ENCODE measurements around the gene ANO7. TPM values are rescaled to one million over a fixed set of nuclear protein-coding genes. Genes with fewer than 3 reads are reported as not detected.
A peak's percentile ranks its signal among the peaks of the same experiment; 100 is the strongest.

The ANO7 gene
- total RNA-seq, 2 experiments from 2014 or later = 0.53 to 1.1 TPM

DNA sequence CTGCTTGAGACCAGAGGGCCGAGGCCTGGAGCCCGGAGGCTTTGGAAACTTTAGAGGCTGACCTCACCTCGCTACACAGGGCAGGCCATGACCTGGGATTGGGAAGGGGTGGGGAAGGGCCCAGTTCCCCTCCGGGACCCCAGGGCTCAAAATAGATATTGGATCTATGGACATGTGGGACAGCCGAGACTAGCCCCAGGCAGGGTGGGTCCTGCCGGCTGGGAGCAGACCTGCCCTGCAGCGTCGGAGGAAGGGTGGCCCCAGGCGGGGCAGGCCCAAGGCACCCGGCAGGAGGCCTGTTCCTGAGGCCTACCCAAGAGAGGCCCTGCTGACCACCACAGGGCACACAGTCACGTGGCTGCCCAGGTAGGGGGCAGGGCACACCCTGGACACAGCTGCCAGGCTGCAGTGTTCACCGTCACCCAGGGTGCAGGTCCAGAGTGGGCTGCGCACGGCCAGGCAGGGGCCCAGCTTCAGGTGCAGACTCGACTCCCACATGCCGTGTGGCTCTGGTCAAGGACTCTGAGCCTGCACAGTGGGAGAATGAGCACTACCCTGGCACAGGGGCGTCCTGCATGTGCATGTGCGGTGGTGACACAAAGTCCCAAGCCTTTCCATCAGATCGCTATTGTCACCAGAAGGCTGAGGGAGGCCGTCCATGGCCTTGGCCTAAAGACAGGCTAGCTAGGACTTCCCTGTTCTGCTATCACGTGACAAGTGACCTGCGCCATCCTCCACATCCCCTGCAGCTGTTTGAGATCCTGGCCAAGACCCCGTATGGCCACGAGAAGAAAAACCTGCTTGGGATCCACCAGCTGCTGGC lies 13.2 kb downstream of the ANO7 start:
- no peaks in the 10 kb centered on the region for H3K36me3 Mint-ChIP-seq
- CTCF ChIA-PET = no interaction called here
- no peaks in the 10 kb centered on the region for H3K27me3 Mint-ChIP-seq
- DNase-seq (no peak), ATAC-seq (no peak)
- H3K4me1 Mint-ChIP-seq = peaks cover 2% of the 10 kb centered on the region
- H3K27ac Mint-ChIP-seq = no peak overlapping the region
- no peaks in the 10 kb centered on the region for H3K9me3 Mint-ChIP-seq (ENCODE audit: low read depth)
- no peak overlapping the region for H3K4me3 Mint-ChIP-seq

- H3K4me3 Mint-ChIP-seq = no peak overlapping the region
- CTCF ChIA-PET = no interaction called here
- ATAC-seq = no peak
- peaks cover 2% of the 10 kb centered on the region for H3K4me1 Mint-ChIP-seq
- H3K36me3 Mint-ChIP-seq = no peaks in the 10 kb centered on the region
- H3K27ac Mint-ChIP-seq = no peak overlapping the region
- H3K9me3 Mint-ChIP-seq (ENCODE audit: low read depth) = no peaks in the 10 kb centered on the region
- no peak for DNase-seq
- no peaks in the 10 kb centered on the region for H3K27me3 Mint-ChIP-seq
Measured at GRCh38 chr2:241202268-241202585, 13.8 kb downstream of the ANO7 start.

GRCh38 chr2:241202681-241203080 lies 14.2 kb downstream of the ANO7 start:
- no peak for ATAC-seq
- DNase-seq = no peak
- H3K27me3 Mint-ChIP-seq = no peaks in the 10 kb centered on the region
- no peak overlapping the region for H3K4me3 Mint-ChIP-seq
- CTCF ChIA-PET = no interaction called here
- H3K9me3 Mint-ChIP-seq (ENCODE audit: low read depth) = no peaks in the 10 kb centered on the region
- H3K27ac Mint-ChIP-seq = no peak overlapping the region
- H3K4me1 Mint-ChIP-seq = peaks cover 2% of the 10 kb centered on the region
- H3K36me3 Mint-ChIP-seq = no peaks in the 10 kb centered on the region

GRCh38 chr2:241203218-241204009 lies 14.9 kb downstream of the ANO7 start:
- H3K4me3 Mint-ChIP-seq = no peak overlapping the region
- H3K36me3 Mint-ChIP-seq = no peaks in the 10 kb centered on the region
- no peak for ATAC-seq
- CTCF ChIA-PET = no interaction called here
- no peak for DNase-seq
- no peaks in the 10 kb centered on the region for H3K9me3 Mint-ChIP-seq (ENCODE audit: low read depth)
- peaks cover 2% of the 10 kb centered on the region for H3K4me1 Mint-ChIP-seq
- H3K27me3 Mint-ChIP-seq = no peaks in the 10 kb centered on the region
- no peak overlapping the region for H3K27ac Mint-ChIP-seq

DNA sequence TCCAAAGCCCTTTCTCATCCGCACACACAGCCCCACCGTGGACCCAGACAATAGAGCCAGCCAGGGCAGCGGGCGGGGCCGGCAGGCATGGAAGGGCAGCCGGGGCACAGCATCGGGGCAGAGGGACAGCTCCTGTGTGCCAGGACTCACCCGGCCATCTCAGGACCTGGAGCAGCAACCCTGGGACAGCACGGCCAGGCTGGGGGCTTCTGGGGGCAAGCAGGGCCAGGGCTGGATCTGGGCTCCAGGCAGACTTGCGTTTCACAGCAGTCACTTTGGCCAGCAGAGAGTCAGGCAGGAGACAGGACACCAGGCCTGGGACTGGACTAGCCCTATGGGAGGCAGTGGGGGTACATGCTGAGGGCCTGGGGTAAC lies 15.5 kb downstream of the ANO7 start:
- no peaks in the 10 kb centered on the region for H3K9me3 Mint-ChIP-seq (ENCODE audit: low read depth)
- DNase-seq (no peak), ATAC-seq (no peak)
- H3K27me3 Mint-ChIP-seq = no peaks in the 10 kb centered on the region
- H3K36me3 Mint-ChIP-seq = no peaks in the 10 kb centered on the region
- peaks cover 2% of the 10 kb centered on the region for H3K4me1 Mint-ChIP-seq
- H3K27ac Mint-ChIP-seq = no peak overlapping the region
- CTCF ChIA-PET = no interaction called here
- no peak overlapping the region for H3K4me3 Mint-ChIP-seq

DNA sequence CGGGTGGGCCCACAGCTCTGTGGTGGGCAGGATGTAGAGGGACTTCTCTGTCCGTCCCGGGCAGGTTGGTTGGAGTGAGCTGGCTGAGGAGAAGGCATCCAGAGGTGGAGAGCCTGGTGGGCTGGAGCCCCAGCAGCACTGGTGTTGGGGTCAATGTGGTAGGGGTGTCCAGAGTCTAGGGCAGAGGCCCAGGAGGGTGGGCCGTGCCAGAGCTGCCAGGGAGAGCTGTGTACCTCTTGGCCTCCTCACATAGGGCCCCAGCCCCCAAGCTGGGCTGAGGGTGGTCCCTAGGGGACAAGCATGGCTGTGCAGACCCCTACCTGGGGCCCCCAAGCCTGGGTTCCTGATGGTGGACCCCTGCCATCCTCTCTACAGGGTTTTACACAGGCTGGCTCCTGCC lies 16.0 kb downstream of the ANO7 start:
- CTCF ChIA-PET = no interaction called here

DNA sequence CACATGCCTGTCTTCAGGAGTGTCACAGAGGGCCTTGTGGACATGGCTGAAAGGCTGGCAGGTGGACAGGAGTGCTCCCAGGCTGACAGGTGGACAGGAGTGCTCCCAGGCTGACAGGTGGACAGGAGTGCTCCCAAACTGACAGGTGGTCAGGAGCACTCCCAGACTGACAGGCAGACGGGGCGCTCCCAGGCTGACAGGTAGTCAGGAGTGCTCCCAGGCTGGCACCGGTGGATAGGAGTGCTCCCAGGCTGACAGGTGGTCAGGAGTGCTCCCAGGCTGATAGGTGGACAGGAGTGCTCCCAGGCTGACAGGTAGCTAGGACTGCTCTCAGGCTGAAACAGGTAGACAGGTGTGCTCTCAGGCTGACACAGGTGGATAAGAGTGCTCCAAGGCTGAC lies 16.6 kb downstream of the ANO7 start:
- ATAC-seq = no peak

More for the DNA sequence above, 16.0 kb downstream of the ANO7 start:
- no peak for DNase-seq
- Mint-ChIP-seq H3K4me3 (no peak overlapping the region), H3K9me3 (ENCODE audit: low read depth) (no peaks in the 10 kb centered on the region), H3K27me3 (no peaks in the 10 kb centered on the region), H3K4me1 (peaks cover 2% of the 10 kb centered on the region), H3K36me3 (no peaks in the 10 kb centered on the region), H3K27ac (no peak overlapping the region)
- ATAC-seq = no peak

GRCh38 chr2:241207151-241207550 lies 18.7 kb downstream of the ANO7 start:
- no peaks in the 10 kb centered on the region for H3K36me3 Mint-ChIP-seq

More for the DNA sequence above, 16.6 kb downstream of the ANO7 start:
- H3K4me3 Mint-ChIP-seq = no peak overlapping the region
- no peaks in the 10 kb centered on the region for H3K9me3 Mint-ChIP-seq (ENCODE audit: low read depth)
- CTCF ChIA-PET = no interaction called here
- H3K4me1 Mint-ChIP-seq = peaks cover 2% of the 10 kb centered on the region
- no peaks in the 10 kb centered on the region for H3K27me3 Mint-ChIP-seq
- DNase-seq = no peak
- no peaks in the 10 kb centered on the region for H3K36me3 Mint-ChIP-seq
- H3K27ac Mint-ChIP-seq = no peak overlapping the region

GRCh38 chr2:241207641-241208040 lies 19.2 kb downstream of the ANO7 start:
- no peaks in the 10 kb centered on the region for H3K36me3 Mint-ChIP-seq
- no peak overlapping the region for H3K4me3 Mint-ChIP-seq
- no peak for ATAC-seq
- H3K9me3 Mint-ChIP-seq (ENCODE audit: low read depth) = no peaks in the 10 kb centered on the region
- no peaks in the 10 kb centered on the region for H3K27me3 Mint-ChIP-seq
- DNase-seq = no peak
- CTCF ChIA-PET = no interaction called here
- H3K27ac Mint-ChIP-seq = no peak overlapping the region
- H3K4me1 Mint-ChIP-seq = no peaks in the 10 kb centered on the region

More at GRCh38 chr2:241207151-241207550, 18.7 kb downstream of the ANO7 start:
- no peaks in the 10 kb centered on the region for H3K27me3 Mint-ChIP-seq
- H3K4me1 Mint-ChIP-seq = no peaks in the 10 kb centered on the region
- H3K27ac Mint-ChIP-seq = no peak overlapping the region
- ATAC-seq (no peak), DNase-seq (no peak)
- no peak overlapping the region for H3K4me3 Mint-ChIP-seq
- H3K9me3 Mint-ChIP-seq (ENCODE audit: low read depth) = no peaks in the 10 kb centered on the region
- CTCF ChIA-PET = no interaction called here

- no peak overlapping the region for H3K4me3 Mint-ChIP-seq
- CTCF ChIA-PET = no interaction called here
- ATAC-seq = no peak
- no peaks in the 10 kb centered on the region for H3K27me3 Mint-ChIP-seq
- H3K9me3 Mint-ChIP-seq (ENCODE audit: low read depth) = no peaks in the 10 kb centered on the region
- no peaks in the 10 kb centered on the region for H3K36me3 Mint-ChIP-seq
- H3K27ac Mint-ChIP-seq = no peak overlapping the region
- DNase-seq = no peak
- H3K4me1 Mint-ChIP-seq = no peaks in the 10 kb centered on the region
Measured at GRCh38 chr2:241208058-241208457, 19.6 kb downstream of the ANO7 start.

DNA sequence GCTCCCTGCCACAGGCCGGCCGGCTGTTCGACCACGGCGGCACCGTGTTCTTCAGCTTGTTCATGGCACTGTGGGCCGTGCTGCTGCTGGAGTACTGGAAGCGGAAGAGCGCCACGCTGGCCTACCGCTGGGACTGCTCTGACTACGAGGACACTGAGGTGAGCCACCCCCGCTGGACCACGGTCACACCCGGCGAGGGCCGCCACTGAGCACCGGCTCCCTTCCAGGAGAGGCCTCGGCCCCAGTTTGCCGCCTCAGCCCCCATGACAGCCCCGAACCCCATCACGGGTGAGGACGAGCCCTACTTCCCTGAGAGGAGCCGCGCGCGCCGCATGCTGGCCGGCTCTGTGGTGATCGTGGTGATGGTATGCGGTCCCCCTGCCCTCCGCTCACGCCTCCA lies 20.8 kb downstream of the ANO7 start:
- H3K4me1 Mint-ChIP-seq = no peaks in the 10 kb centered on the region
- CTCF ChIA-PET = no interaction called here
- no peaks in the 10 kb centered on the region for H3K36me3 Mint-ChIP-seq
- no peak for ATAC-seq
- no peak overlapping the region for H3K4me3 Mint-ChIP-seq
- no peaks in the 10 kb centered on the region for H3K9me3 Mint-ChIP-seq (ENCODE audit: low read depth)
- no peak overlapping the region for H3K27ac Mint-ChIP-seq
- no peak for DNase-seq
- H3K27me3 Mint-ChIP-seq = no peaks in the 10 kb centered on the region

DNA sequence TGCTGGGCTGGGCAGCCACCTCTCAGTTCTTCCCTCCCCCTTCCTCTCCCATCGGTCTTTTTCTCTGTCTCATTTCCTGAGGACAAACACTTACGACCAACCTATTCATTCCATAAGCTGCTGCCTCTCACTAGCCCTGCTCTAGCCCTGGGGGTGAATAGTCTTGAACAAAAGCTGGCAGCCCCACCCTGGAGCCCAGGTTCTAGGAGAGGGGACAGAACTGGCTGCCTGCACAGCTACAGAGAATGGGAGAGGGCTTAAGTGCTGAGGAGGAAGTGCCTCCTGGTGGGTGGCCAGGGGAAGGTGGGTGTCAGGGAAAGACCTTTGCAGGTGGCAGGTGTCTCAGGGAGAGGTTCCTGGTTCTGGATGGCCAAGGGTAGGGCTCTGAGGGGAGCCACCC lies 22.8 kb downstream of the ANO7 start:
- Mint-ChIP-seq H3K9me3 (ENCODE audit: low read depth) (no peaks in the 10 kb centered on the region), H3K4me1 (no peaks in the 10 kb centered on the region), H3K27me3 (peaks cover 5% of the 10 kb centered on the region), H3K4me3 (no peak overlapping the region), H3K27ac (no peak overlapping the region), H3K36me3 (no peaks in the 10 kb centered on the region)
- CTCF ChIA-PET = no interaction called here
- no peak for DNase-seq
- ATAC-seq = peak; percentile 31

DNA sequence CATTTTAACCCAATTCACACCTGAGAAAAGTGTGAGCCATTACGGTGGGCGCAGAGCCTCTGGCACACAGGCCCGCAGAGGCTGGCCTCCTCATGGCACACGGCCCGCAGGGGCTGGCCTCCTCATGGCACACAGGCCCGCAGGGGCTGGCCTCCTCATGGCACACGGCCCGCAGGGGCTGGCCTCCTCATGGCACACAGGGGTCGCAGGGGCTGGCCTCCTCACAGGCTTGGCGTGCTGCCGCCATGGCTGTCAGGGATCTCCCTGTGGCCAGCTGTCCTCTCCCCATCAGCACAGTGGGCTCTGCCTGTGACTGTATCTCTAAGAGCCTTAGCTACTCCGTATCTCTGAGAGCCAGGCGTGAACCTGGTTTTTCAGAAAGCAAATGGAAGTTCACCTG lies 24.6 kb downstream of the ANO7 start:
- DNase-seq = no peak
- no peaks in the 10 kb centered on the region for H3K9me3 Mint-ChIP-seq (ENCODE audit: low read depth)
- CTCF ChIA-PET = no interaction called here
- peaks cover 1% of the 10 kb centered on the region for H3K4me1 Mint-ChIP-seq
- H3K4me3 Mint-ChIP-seq = no peak overlapping the region
- H3K36me3 Mint-ChIP-seq = no peaks in the 10 kb centered on the region
- H3K27ac Mint-ChIP-seq = no peak overlapping the region
- ATAC-seq = no peak
- H3K27me3 Mint-ChIP-seq = peaks cover 9% of the 10 kb centered on the region

GRCh38 chr2:241213567-241213966 lies 25.1 kb downstream of the ANO7 start:
- no peak for DNase-seq
- CTCF ChIA-PET = no interaction called here
- ATAC-seq = no peak
- Mint-ChIP-seq H3K4me1 (peaks cover 4% of the 10 kb centered on the region), H3K36me3 (no peaks in the 10 kb centered on the region), H3K27ac (no peak overlapping the region), H3K4me3 (no peak overlapping the region), H3K27me3 (peaks cover 11% of the 10 kb centered on the region), H3K9me3 (ENCODE audit: low read depth) (no peaks in the 10 kb centered on the region)
